Astrocyte of the cerebellum (primary cell): ENCODE measurements around the gene JARID2.
A peak's percentile ranks its signal among the peaks of the same experiment; 100 is the strongest.

Source experiments
- DNase-seq: peaks from one replicate; pipeline ENCODE4 v3.0.0-alpha.2; 2011; ENCODE audit warnings: low read depth
- H3K4me3 ChIP-seq: 2 replicates; pipeline ENCODE4 v1.5.1; 2011; ENCODE audit warnings: mild to moderate bottlenecking, low read depth, low read length, moderate library complexity
- in situ Hi-C: cut with HindIII; loops from 2 replicates; pipeline ENCODE4 v1.10.0; 2017; ENCODE audit warnings: low sequenced_read_pairs
- TF ChIP-seq, protein P1 (sequence below): IDR thresholded peaks from 2 replicates; pipeline ENCODE4 v1.5.1; 2012; ENCODE audit warnings: low read length, low read depth, moderate library complexity, mild to moderate bottlenecking; ENCODE audit errors: missing control alignments

JARID2 gene

GRCh38 chr6:15324427-15324985, 78.6 kb downstream of the JARID2 start:
- TF ChIP-seq, protein P1, sequence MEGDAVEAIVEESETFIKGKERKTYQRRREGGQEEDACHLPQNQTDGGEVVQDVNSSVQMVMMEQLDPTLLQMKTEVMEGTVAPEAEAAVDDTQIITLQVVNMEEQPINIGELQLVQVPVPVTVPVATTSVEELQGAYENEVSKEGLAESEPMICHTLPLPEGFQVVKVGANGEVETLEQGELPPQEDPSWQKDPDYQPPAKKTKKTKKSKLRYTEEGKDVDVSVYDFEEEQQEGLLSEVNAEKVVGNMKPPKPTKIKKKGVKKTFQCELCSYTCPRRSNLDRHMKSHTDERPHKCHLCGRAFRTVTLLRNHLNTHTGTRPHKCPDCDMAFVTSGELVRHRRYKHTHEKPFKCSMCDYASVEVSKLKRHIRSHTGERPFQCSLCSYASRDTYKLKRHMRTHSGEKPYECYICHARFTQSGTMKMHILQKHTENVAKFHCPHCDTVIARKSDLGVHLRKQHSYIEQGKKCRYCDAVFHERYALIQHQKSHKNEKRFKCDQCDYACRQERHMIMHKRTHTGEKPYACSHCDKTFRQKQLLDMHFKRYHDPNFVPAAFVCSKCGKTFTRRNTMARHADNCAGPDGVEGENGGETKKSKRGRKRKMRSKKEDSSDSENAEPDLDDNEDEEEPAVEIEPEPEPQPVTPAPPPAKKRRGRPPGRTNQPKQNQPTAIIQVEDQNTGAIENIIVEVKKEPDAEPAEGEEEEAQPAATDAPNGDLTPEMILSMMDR, result no peak
- H3K4me3 ChIP-seq, result no peak overlapping the region

DNA sequence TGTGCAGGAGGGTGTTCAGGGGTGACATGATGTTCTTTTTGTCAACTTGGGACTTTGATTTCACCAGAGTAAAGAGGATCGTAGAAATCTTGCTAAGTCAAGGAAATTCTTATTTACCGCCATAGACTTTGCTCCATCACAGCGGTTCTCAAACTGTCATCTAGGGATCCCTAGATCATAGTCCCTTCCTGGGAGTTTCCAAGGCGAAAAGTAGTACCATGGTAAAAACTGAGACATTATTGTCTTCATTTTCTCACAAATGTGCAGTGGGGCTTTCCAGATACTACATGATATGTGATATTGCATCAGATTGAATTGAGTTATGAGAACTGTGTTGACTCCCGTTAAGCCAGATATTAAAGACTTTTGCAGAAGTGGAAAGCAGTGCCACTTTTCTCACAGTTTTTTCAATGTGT, 79.7 kb downstream of the JARID2 start:
- DNase-seq, result no peak
- in situ Hi-C loops, result no loop called here
- TF ChIP-seq, protein P1, result no peak
- no peak overlapping the region for H3K4me3 ChIP-seq

More at GRCh38 chr6:15324427-15324985, 78.6 kb downstream of the JARID2 start:
- in situ Hi-C loops, result no loop called here
- DNase-seq, result no peak

DNA sequence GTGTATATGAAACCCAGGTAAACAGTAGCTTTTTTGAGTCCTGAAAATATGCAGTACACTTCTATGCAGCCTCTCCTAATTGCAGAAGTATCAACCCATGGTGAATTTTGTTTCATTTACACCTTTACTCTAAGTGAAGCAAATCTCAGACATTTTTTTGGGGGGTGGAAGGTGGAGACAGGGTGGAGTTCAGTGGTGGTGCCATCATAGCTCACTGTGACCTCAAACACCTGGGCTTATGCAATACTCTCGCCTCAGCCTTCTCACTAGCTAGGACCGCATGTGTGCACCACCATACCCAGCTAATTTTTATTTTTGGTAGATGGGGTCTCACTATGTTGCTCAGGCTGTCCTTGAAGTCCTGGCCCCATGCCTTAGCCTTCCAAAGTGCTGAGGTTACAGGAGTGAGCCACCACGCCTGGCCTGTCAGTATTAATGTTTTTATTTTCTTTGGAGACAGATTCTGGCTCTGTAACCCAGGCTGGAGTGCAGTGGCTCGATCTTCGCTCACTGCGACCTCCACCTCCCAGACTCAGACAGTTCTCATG, 80.3 kb downstream of the JARID2 start:
- DNase-seq, result no peak
- in situ Hi-C loops, result no loop called here
- no peak overlapping the region for H3K4me3 ChIP-seq
- TF ChIP-seq, protein P1, result no peak

DNA sequence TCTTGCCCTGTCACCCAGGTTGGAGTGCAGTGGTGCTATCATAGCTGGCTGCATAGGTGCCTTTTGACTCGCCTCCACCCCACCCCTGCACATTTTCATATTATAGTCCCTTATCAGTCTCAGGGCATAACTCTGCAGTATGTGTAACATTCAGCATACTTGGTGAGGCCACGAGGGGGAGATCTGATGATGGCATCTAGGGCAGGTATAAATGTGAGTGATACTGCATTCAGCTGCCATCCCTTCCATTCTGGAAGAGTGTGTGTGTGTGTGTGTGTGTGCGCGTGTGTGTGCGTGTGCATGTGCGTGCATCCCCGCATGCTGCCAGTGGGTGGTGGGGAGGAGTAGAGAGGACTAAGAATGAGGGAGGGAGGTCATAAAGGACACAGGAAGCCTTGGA, 81.4 kb downstream of the JARID2 start:
- TF ChIP-seq, protein P1, result peak; percentile 11
- H3K4me3 ChIP-seq, result no peak overlapping the region
- no peak for DNase-seq
- in situ Hi-C loops, result no loop called here

GRCh38 chr6:15329197-15329671, 83.4 kb downstream of the JARID2 start:
- peak; percentile 87 for DNase-seq
- TF ChIP-seq, protein P1, result no peak
- in situ Hi-C loops, result no loop called here
- H3K4me3 ChIP-seq, result no peak overlapping the region

- TF ChIP-seq, protein P1, result no peak
- no peak for DNase-seq
- no peak overlapping the region for H3K4me3 ChIP-seq
- in situ Hi-C loops, result no loop called here
Observed at GRCh38 chr6:15330174-15330944, 84.5 kb downstream of the JARID2 start.
